ENCODE measurements around the gene VPS8. TPM values are rescaled to one million over a fixed set of nuclear protein-coding genes. Genes with fewer than 3 reads are reported as not detected.

Gene VPS8
- total and polyA plus RNA-seq, 2 of the 13 experiments (the other 11 are each of a cell fraction or from before 2014, with no cell fraction given) = 14.2 to 35.1 TPM

- TF ChIP-seq KAT7 (CRISPR knock-in tag; IDR thresholded peaks at IDR 0.05; ENCODE audit: borderline replicate concordance) (no peak), HNRNPUL1 (IDR thresholded peaks at IDR 0.05; ENCODE audit: low read depth, low read length) (no peak), ZNF678 (CRISPR knock-in tag; IDR thresholded peaks at IDR 0.05) (no peak; the same call in 1 of the 2 replicates), ATAD3A (CRISPR knock-in tag; IDR thresholded peaks at IDR 0.05) (no peak), ZNF607 (CRISPR knock-in tag; IDR thresholded peaks at IDR 0.05; ENCODE audit: borderline replicate concordance) (no peak), NFE2L1 (CRISPR knock-in tag; IDR thresholded peaks at IDR 0.05; ENCODE audit: borderline replicate concordance) (peak; percentile 5; the same call in 1 of the 2 replicates), ZNF180 (CRISPR knock-in tag; IDR thresholded peaks at IDR 0.05; ENCODE audit: borderline replicate concordance, low read depth) (no peak), SSRP1 (CRISPR knock-in tag; IDR thresholded peaks at IDR 0.05) (no peak), ZNF572 (CRISPR knock-in tag; IDR thresholded peaks at IDR 0.05) (no peak), SRSF4 (IDR thresholded peaks at IDR 0.05; ENCODE audit: low read depth, low read length, poor library complexity, severe bottlenecking) (no peak), UBTF (CRISPR knock-in tag; IDR thresholded peaks at IDR 0.05) (0 out of 2 replicates have a peak, but pooled peaks have one; percentile 27), ZNF138 (CRISPR knock-in tag; IDR thresholded peaks at IDR 0.05; ENCODE audit: low read depth) (no peak), MATR3 (CRISPR knock-in tag; IDR thresholded peaks at IDR 0.05) (no peak), ARID3A (IDR thresholded peaks at IDR 0.05; ENCODE audit: low read depth, low read length) (no peak), ZNF496 (CRISPR knock-in tag; IDR thresholded peaks at IDR 0.05; ENCODE audit: insufficient replicate concordance) (no peak)
- TF ChIP-seq, protein P1, sequence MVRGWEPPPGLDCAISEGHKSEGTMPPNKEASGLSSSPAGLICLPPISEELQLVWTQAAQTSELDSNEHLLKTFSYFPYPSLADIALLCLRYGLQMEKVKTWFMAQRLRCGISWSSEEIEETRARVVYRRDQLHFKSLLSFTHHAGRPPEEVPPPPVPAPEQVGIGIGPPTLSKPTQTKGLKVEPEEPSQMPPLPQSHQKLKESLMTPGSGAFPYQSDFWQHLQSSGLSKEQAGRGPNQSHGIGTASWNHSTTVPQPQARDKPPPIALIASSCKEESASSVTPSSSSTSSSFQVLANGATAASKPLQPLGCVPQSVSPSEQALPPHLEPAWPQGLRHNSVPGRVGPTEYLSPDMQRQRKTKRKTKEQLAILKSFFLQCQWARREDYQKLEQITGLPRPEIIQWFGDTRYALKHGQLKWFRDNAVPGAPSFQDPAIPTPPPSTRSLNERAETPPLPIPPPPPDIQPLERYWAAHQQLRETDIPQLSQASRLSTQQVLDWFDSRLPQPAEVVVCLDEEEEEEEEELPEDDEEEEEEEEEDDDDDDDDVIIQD (CRISPR knock-in tag; IDR thresholded peaks at IDR 0.05; ENCODE audit: low read depth) = 0 out of 2 replicates have a peak, but pooled peaks have one; percentile 35
Measured at GRCh38 chr3:184811999-184812661, at the start of gene VPS8 (continued).

Measured in HepG2 (cell line).